Measurements from ENCODE around the gene ETV2.

Gene ETV2

DNA sequence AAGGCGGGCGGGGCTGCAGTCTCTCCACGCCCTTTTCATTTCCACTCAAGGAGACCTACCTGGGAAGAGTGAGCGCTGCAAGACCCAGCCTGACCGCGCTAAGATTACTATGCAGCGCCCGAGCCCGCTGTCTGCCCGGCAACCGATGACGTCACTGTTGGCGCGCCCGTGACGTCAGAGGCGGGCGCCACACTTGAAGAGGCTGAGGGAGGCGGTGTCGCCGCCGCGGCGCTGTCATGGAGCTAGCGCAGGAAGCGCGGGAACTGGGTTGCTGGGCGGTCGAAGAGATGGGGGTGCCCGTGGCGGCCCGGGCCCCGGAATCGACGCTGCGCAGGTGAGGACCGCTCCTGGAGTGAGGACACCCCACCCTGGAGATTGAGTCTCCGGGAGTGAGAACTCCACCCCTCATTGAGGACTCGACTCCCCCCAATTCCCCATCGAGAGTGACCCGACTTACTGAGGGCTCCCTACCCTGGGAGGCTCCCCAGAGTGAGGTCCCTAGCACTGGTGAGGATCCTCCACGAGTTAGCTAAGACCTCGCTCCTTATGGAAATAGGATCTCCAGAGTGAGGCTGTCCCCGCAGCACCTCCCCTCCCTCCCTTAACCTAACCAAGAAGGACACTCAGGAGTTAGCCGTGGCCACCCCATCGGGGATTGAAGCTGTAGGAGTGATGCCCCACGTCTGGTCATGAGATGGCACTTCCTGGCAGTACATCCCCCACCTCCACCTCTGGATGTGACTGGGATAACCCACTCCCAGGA, 28.8 kb upstream of the ETV2 start, which contains the start of gene HAUS5:
TSS of gene HAUS5 (plus strand) at position 177 of the 763 bp plus-strand sequence. CDS start at position 237, 60 bp downstream.
- Histone ChIP-seq H2BK120ac (ENCODE audit: low read depth, low read length) (no peak within 1 kb of the TSS), H3K23ac (ENCODE audit: low read length in 2 of 2) (peak within 1 kb of the TSS in 1 of 2 experiments; percentile 64), H2AFZ (ENCODE audit: low read depth, low read length) (peak within 1 kb of the TSS; percentile 92), H4K91ac (ENCODE audit: low read length) (peak within 1 kb of the TSS; percentile 37), H3K36me3 (ENCODE audit: control insufficient read depth in 1 of 2, insufficient read depth in 2 of 2, low read depth in 1 of 2, low read length in 2 of 2) (peaks cover 7 to 15% of the 10 kb centered on the region in 2 experiments), H2BK12ac (ENCODE audit: low read length in 2 of 2) (no peak within 1 kb of the TSS), H3K27ac (ENCODE audit: low read length, poor library complexity, severe bottlenecking) (no peak within 1 kb of the TSS), H2AK5ac (ENCODE audit: low read length, severe bottlenecking) (no peak within 1 kb of the TSS), H4K8ac (ENCODE audit: low read length) (peak within 1 kb of the TSS; percentile 89), H3K18ac (ENCODE audit: low read depth in 1 of 2, low read length in 2 of 2) (peak within 1 kb of the TSS; percentile 54 to 76), H2BK15ac (ENCODE audit: low read depth, poor library complexity, severe bottlenecking) (no peak within 1 kb of the TSS), H3K9me3 (ENCODE audit: control insufficient read depth, low read length) (peaks cover 9% of the 10 kb centered on the region), H3K4ac (ENCODE audit: low read depth in 1 of 2, low read length in 2 of 2) (no peak within 1 kb of the TSS), H3K27me3 (ENCODE audit: control insufficient read depth in 1 of 2, insufficient read depth in 1 of 2, low read length in 2 of 2) (peaks cover 3 to 5% of the 10 kb centered on the region in 2 experiments), H3K4me3 (ENCODE audit: insufficient read depth in 1 of 2, low read depth in 1 of 2, low read length in 2 of 2) (peak within 1 kb of the TSS; percentile 73 to 98), H3K4me1 (ENCODE audit: control insufficient read depth, insufficient read depth, low read depth, low read length) (peaks cover 11% of the 10 kb centered on the region), H3K14ac (ENCODE audit: low read length in 2 of 2) (peak within 1 kb of the TSS in 1 of 2 experiments; percentile 35), H2BK5ac (ENCODE audit: low read depth, low read length, poor library complexity, severe bottlenecking) (no peak within 1 kb of the TSS), H3K79me1 (replicated peaks; ENCODE audit: low read length, poor library complexity, severe bottlenecking) (peaks cover 6% of the 10 kb centered on the region), H3K4me2 (ENCODE audit: low read length, poor library complexity, severe bottlenecking) (peak within 1 kb of the TSS; percentile 96), H3K9ac (ENCODE audit: low read length) (peak within 1 kb of the TSS; percentile 95)
- WGBS, result 2% methylated on average over 47 of the region's 47 CpGs
- DNase-seq, result peak; percentile 90

DNA sequence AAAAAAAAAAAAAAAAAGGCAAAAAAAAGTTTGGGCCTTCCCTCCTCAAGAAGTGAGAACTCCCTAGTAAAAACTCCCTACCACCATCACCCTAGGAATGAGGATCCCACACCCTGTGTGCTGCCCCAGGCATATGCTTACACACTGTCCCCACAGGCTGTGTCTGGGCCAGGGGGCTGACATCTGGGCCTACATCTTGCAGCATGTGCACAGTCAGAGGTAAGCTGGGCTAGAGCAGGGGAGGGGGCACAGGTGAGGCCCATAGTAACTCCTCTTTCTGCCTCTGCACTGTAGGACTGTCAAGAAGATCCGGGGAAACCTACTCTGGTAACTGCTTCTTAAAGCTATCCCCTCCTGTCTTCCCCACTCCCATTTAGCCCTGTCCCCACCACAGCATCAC, 28.0 kb upstream of the ETV2 start:
- Histone ChIP-seq H3K14ac (ENCODE audit: low read length in 2 of 2) (no peak overlapping the region), H3K4me2 (ENCODE audit: low read length, poor library complexity, severe bottlenecking) (no peak overlapping the region), H3K79me1 (replicated peaks; ENCODE audit: low read length, poor library complexity, severe bottlenecking) (peaks cover 6% of the 10 kb centered on the region), H2BK15ac (ENCODE audit: low read depth, poor library complexity, severe bottlenecking) (no peak overlapping the region), H3K23ac (ENCODE audit: low read length in 2 of 2) (no peak overlapping the region), H2AK5ac (ENCODE audit: low read length, severe bottlenecking) (no peak overlapping the region), H3K27ac (ENCODE audit: low read length, poor library complexity, severe bottlenecking) (no peak overlapping the region), H2BK120ac (ENCODE audit: low read depth, low read length) (no peak overlapping the region), H3K36me3 (ENCODE audit: control insufficient read depth in 1 of 2, insufficient read depth in 2 of 2, low read depth in 1 of 2, low read length in 2 of 2) (peaks cover 7 to 19% of the 10 kb centered on the region in 2 experiments), H3K4ac (ENCODE audit: low read depth in 1 of 2, low read length in 2 of 2) (no peak overlapping the region), H4K91ac (ENCODE audit: low read length) (no peak overlapping the region), H3K9me3 (ENCODE audit: control insufficient read depth, low read length) (peaks cover 3% of the 10 kb centered on the region), H3K4me3 (ENCODE audit: insufficient read depth in 1 of 2, low read depth in 1 of 2, low read length in 2 of 2) (no peak overlapping the region), H3K4me1 (ENCODE audit: control insufficient read depth, insufficient read depth, low read depth, low read length) (peaks cover 11% of the 10 kb centered on the region), H4K8ac (ENCODE audit: low read length) (no peak overlapping the region), H2AFZ (ENCODE audit: low read depth, low read length) (peak overlapping the region; percentile 0), H2BK12ac (ENCODE audit: low read length in 2 of 2) (no peak overlapping the region), H3K18ac (ENCODE audit: low read depth in 1 of 2, low read length in 2 of 2) (no peak overlapping the region), H3K27me3 (ENCODE audit: control insufficient read depth in 1 of 2, insufficient read depth in 1 of 2, low read length in 2 of 2) (peaks cover 3 to 5% of the 10 kb centered on the region in 2 experiments), H2BK5ac (ENCODE audit: low read depth, low read length, poor library complexity, severe bottlenecking) (no peak overlapping the region), H3K9ac (ENCODE audit: low read length) (no peak overlapping the region)
- WGBS, result 94% methylated on average over 1 of the region's 1 CpG
- no peak for DNase-seq

DNA sequence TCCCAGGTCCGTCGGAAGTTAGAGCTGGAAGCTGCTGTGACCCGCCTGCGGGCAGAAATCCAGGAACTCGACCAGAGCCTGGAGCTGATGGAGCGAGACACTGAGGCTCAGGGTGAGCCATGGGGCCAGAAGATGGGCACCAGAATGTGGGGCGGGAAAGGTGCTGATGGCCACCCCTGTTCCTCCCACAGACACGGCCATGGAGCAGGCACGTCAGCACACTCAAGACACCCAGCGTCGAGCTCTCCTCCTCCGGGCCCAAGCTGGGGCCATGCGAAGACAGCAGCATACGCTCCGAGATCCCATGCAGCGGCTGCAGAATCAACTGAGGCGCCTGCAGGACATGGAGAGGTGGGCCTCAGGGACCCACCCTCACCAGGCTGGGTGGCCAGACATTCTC, 26.5 kb upstream of the ETV2 start:
- Histone ChIP-seq H4K91ac (ENCODE audit: low read length) (no peak overlapping the region), H3K27ac (ENCODE audit: low read length, poor library complexity, severe bottlenecking) (no peak overlapping the region), H2BK120ac (ENCODE audit: low read depth, low read length) (no peak overlapping the region), H3K9ac (ENCODE audit: low read length) (no peak overlapping the region), H3K14ac (ENCODE audit: low read length in 2 of 2) (no peak overlapping the region), H4K8ac (ENCODE audit: low read length) (no peak overlapping the region), H2AFZ (ENCODE audit: low read depth, low read length) (no peak overlapping the region), H3K4me1 (ENCODE audit: control insufficient read depth, insufficient read depth, low read depth, low read length) (peaks cover 11% of the 10 kb centered on the region), H3K9me3 (ENCODE audit: control insufficient read depth, low read length) (no peaks in the 10 kb centered on the region), H3K4me2 (ENCODE audit: low read length, poor library complexity, severe bottlenecking) (no peak overlapping the region), H3K27me3 (ENCODE audit: control insufficient read depth in 1 of 2, insufficient read depth in 1 of 2, low read length in 2 of 2) (peaks cover under 1 to 3% of the 10 kb centered on the region in 2 experiments), H3K4ac (ENCODE audit: low read depth in 1 of 2, low read length in 2 of 2) (no peak overlapping the region), H2BK15ac (ENCODE audit: low read depth, poor library complexity, severe bottlenecking) (no peak overlapping the region), H3K18ac (ENCODE audit: low read depth in 1 of 2, low read length in 2 of 2) (no peak overlapping the region), H2BK12ac (ENCODE audit: low read length in 2 of 2) (no peak overlapping the region), H2BK5ac (ENCODE audit: low read depth, low read length, poor library complexity, severe bottlenecking) (no peak overlapping the region), H3K23ac (ENCODE audit: low read length in 2 of 2) (no peak overlapping the region), H3K36me3 (ENCODE audit: control insufficient read depth in 1 of 2, insufficient read depth in 2 of 2, low read depth in 1 of 2, low read length in 2 of 2) (peaks cover 7 to 25% of the 10 kb centered on the region in 2 experiments), H3K4me3 (ENCODE audit: insufficient read depth in 1 of 2, low read depth in 1 of 2, low read length in 2 of 2) (no peak overlapping the region), H2AK5ac (ENCODE audit: low read length, severe bottlenecking) (no peak overlapping the region), H3K79me1 (replicated peaks; ENCODE audit: low read length, poor library complexity, severe bottlenecking) (peaks cover 6% of the 10 kb centered on the region)
- no peak for DNase-seq
- 96% methylated on average over 17 of the region's 17 CpGs for WGBS

DNA sequence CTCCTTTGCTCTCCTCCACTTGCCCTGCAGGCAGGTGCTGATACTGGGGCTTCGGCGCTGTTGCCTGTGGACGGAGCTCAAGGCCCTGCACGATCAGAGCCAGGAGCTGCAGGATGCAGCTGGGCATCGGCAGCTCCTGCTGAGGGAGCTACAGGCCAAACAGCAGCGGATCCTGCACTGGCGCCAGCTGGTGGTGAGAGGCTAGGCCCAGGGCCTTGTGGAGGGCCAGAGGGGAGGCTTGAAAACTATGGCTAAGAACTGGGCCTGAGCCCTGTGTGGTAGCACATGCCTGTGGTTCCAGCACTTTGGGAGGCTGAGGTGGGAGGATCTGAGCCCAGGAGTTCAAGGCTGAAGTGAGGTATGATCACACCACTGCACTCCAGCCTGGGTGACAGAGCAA, 22.7 kb upstream of the ETV2 start:
- DNase-seq, result no peak
- no peaks in the 10 kb centered on the region for H3K27me3 ChIP-seq (ENCODE audit: control insufficient read depth in 1 of 2, insufficient read depth in 1 of 2, low read length in 2 of 2)
- H3K4me1 ChIP-seq (ENCODE audit: control insufficient read depth, insufficient read depth, low read depth, low read length), result no peaks in the 10 kb centered on the region
- H3K23ac ChIP-seq (ENCODE audit: low read length in 2 of 2), result no peak overlapping the region
- H2AFZ ChIP-seq (ENCODE audit: low read depth, low read length), result no peak overlapping the region
- no peak overlapping the region for H2BK5ac ChIP-seq (ENCODE audit: low read depth, low read length, poor library complexity, severe bottlenecking)
- no peaks in the 10 kb centered on the region for H3K9me3 ChIP-seq (ENCODE audit: control insufficient read depth, low read length)
- no peak overlapping the region for H3K4ac ChIP-seq (ENCODE audit: low read depth in 1 of 2, low read length in 2 of 2)
- no peak overlapping the region for H2BK120ac ChIP-seq (ENCODE audit: low read depth, low read length)
- peaks cover 14 to 39% of the 10 kb centered on the region in 2 experiments for H3K36me3 ChIP-seq (ENCODE audit: control insufficient read depth in 1 of 2, insufficient read depth in 2 of 2, low read depth in 1 of 2, low read length in 2 of 2)
- no peak overlapping the region for H3K4me2 ChIP-seq (ENCODE audit: low read length, poor library complexity, severe bottlenecking)
- no peak overlapping the region for H3K14ac ChIP-seq (ENCODE audit: low read length in 2 of 2)
- H4K8ac ChIP-seq (ENCODE audit: low read length), result no peak overlapping the region
- no peak overlapping the region for H3K4me3 ChIP-seq (ENCODE audit: insufficient read depth in 1 of 2, low read depth in 1 of 2, low read length in 2 of 2)
- no peak overlapping the region for H3K18ac ChIP-seq (ENCODE audit: low read depth in 1 of 2, low read length in 2 of 2)
- no peaks in the 10 kb centered on the region for H3K79me1 ChIP-seq (replicated peaks; ENCODE audit: low read length, poor library complexity, severe bottlenecking)
- H4K91ac ChIP-seq (ENCODE audit: low read length), result no peak overlapping the region
- no peak overlapping the region for H3K9ac ChIP-seq (ENCODE audit: low read length)
- 81% methylated on average over 7 of the region's 7 CpGs for WGBS
- no peak overlapping the region for H3K27ac ChIP-seq (ENCODE audit: low read length, poor library complexity, severe bottlenecking)
- H2AK5ac ChIP-seq (ENCODE audit: low read length, severe bottlenecking), result no peak overlapping the region
- no peak overlapping the region for H2BK15ac ChIP-seq (ENCODE audit: low read depth, poor library complexity, severe bottlenecking)
- no peak overlapping the region for H2BK12ac ChIP-seq (ENCODE audit: low read length in 2 of 2)
